IPS DF 4.7 (cell line): ENCODE results near the gene GPR25.
"Not testable (repeated sequence)": the region's sequence is repeated elsewhere in the genome, so short reads cannot be mapped to it uniquely, and the experiment has no call there.

Experiments
- DNase-seq: peaks from one replicate; pipeline ENCODE4 v3.0.0-alpha.2; 2013; ENCODE audit warnings: low spot score; ENCODE audit errors: extremely low read depth

The GPR25 gene

GRCh38 chr1:200911936-200912335 is 39.2 kb downstream of the GPR25 start:
- not testable (repeated sequence) for DNase-seq

- no peak for DNase-seq
Measured at GRCh38 chr1:200912737-200913407, 40.1 kb downstream of the GPR25 start.

DNA sequence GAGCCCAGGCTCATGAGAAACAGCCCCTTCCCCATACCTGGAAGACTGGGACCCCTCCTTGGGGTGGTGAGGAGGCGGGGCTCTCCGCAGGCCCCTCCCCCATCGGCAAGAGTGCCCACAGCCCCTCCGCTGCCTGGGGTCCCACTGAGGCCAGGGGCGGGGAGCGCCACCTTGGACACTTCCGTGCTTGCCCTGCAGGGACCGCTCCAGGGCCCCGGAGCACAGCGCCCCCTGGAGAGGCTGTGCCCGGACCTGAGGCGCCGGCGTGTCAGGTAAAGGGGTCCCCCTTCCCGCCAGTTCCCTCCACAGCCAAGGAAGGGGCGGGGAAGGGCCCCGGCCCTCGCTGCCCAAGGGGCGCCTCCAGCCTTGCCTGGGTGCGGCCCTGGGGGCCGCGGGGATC is 43.4 kb downstream of the GPR25 start:
- DNase-seq = no peak

DNA sequence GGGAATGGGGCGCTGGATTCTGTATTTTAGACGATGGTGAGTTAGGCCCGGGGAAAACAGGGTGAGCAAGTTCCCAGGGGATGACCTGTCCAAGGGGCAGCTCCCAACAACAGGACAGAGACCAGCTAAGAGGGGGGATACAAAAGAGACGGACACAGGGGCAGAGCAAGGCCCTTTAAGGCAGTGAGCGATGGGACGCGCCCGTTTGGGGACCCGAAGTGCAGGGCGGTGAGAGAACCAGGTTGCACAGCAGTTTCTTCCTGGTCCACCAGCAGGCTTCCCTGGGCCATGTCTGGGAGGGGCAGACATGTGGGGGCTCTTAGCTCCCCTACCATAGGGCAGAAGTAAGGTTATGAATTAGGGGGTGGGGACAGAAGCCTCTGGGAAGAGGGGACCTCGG is 43.9 kb downstream of the GPR25 start:
- DNase-seq = no peak

- no peak for DNase-seq
Measured at GRCh38 chr1:200917291-200917817, 44.6 kb downstream of the GPR25 start.

- no peak for DNase-seq
Measured at GRCh38 chr1:200918006-200918405, 45.2 kb downstream of the GPR25 start.

DNA sequence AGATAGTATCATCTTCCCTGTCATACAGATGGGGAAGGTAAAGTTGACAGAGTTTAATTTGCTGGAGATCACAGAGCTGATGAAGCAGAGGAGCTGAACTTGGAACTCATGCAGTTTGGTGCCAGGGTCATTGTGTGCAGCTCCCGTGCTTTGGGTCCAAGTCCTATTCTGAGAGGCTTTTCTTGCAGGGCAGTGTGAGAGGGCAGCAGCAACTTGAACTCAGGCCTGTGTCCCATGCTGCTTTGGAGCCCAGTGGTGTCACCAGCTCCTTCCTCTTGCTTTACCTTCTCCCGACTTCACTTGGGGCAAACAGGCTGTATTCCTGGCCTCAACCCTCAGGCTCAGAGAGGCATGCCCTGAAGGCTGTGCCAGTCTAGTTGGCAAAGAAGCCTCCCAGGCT is 46.6 kb downstream of the GPR25 start:
- no peak for DNase-seq

DNA sequence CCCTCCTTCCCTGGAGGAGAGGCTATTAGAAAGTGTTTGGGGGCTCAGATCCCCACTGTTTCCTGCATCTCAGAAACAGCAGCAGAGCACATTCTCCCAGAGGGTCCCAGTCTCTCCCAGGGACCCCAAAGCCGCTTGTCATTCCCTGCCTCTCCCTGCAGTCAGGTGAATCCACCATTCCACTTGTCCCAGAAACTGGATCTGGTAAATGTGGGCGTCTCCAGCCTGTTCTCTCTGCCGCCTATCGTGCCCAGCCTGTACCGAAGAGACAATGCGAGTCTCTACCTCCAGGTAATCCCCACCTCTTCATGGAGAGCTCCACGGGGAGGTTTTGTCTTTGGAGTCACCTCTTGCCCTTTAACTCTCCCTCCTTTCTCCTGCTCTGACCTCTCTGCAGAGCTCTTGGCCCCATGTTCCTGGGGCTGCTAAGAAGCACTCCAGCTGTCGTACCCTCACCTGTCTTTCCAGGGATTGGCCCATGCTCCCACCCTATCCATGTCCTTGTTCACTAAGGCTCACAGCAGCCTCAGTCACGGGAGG is 48.9 kb downstream of the GPR25 start:
- no peak for DNase-seq

GRCh38 chr1:200922406-200922805 is 49.6 kb downstream of the GPR25 start:
- no peak for DNase-seq

DNA sequence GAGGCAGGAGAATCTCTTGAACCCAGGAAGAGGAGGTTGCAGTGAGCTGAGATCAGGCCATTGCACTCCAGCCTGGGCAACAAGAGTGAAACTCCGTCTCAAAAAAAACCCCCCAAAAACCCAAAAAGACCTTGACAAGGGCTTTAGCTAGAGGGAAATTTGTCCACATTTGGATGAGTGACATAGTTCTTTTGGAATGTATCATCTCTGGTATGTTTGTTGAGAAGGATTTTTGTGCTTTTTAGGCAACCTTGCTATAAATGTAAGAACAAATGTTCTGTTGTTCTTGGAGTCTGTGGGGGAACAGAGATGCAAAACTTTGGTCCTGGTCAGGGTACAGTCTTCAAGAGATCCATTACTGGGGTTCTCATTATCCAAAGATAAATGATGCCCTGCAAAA is 50.8 kb downstream of the GPR25 start:
- no peak for DNase-seq
